KOPT-K1 (cell line): ENCODE data around the gene MED1.

Experiments
- H3K27ac ChIP-seq: fragments of 200-600 bp; sonication (generic); 2 replicates; pipeline ENCODE4 v1.5.1; 2016; ENCODE audit warnings: antibody characterized with exemption, mild to moderate bottlenecking, low read depth, low read length; ENCODE audit not compliant: poor library complexity, severe bottlenecking
- H3K36me3 ChIP-seq: fragments of 200-600 bp; sonication (generic); 2 replicates; pipeline ENCODE4 v1.5.1; 2017; ENCODE audit warnings: antibody characterized with exemption, mild to moderate bottlenecking, low read length, moderate library complexity; ENCODE audit not compliant: insufficient read depth
- H3K9me3 ChIP-seq: fragments of 200-600 bp; sonication (generic); 2 replicates; pipeline ENCODE4 v1.5.1; 2017; ENCODE audit warnings: antibody characterized with exemption, low read length, mild to moderate bottlenecking; ENCODE audit not compliant: insufficient read depth, poor library complexity, severe bottlenecking

MED1 gene

DNA sequence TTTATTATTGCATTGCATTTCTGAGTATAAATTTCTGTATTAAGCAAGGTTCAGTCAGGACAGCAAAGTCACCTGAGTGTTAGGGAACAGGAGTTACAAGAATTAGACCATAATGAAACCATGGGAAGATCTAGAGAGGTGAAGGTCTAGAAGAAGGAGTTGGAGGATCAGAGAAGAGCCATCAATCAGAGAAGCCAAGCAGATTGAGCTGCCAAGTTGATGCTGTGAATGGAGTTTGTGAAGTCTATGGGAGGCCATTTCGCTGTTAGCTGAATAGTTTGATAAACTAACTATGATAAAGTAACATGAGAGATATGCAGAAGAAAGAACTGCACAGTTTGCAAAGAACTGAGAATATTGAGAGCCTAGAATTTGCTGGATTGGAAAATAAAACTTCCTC lies 90.0 kb downstream of the MED1 start:
- no peaks in the 10 kb centered on the region for H3K9me3 ChIP-seq
- no peak overlapping the region for H3K27ac ChIP-seq
- no peaks in the 10 kb centered on the region for H3K36me3 ChIP-seq

DNA sequence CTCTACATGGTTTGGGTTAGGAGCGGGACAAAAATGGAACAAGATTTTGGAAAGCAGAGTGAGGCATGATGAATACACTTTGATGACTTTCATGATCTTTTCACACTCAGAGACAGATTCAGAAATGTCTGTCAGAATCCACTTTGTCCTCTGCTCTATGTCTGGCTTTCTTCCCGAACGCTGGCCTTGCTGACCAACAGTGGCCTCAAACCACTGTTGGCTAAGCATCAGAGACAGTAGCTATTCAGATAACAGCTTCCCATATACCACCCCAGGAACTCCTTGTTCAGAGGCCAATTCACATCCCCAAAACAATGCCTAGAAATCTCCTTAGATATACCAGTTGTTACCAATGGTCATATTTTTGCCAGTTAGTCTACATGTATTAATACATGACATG lies 90.5 kb downstream of the MED1 start:
- H3K27ac ChIP-seq = no peak overlapping the region

DNA sequence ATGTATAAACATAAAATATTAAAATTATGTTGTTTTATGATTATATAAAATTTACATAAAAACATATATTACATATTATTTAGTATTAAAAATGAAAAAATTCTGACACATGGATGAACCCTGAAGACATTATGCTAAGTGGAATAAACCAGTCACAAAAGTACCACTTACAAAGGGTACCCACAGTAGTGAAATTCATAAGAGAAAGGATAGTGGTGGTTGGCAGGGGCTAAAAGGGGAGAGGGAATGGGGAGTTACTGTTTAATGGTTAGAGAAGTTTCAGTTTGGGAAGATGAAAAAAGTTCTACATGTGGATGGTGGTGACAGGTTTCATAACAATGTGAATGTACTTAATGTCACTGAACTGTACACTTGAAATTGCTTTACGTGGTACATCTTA lies 91.1 kb downstream of the MED1 start:
- Histone ChIP-seq H3K27ac (no peak overlapping the region), H3K9me3 (no peaks in the 10 kb centered on the region)

More for the DNA sequence above, 90.5 kb downstream of the MED1 start:
- Histone ChIP-seq H3K36me3 (no peaks in the 10 kb centered on the region), H3K9me3 (no peaks in the 10 kb centered on the region)

DNA sequence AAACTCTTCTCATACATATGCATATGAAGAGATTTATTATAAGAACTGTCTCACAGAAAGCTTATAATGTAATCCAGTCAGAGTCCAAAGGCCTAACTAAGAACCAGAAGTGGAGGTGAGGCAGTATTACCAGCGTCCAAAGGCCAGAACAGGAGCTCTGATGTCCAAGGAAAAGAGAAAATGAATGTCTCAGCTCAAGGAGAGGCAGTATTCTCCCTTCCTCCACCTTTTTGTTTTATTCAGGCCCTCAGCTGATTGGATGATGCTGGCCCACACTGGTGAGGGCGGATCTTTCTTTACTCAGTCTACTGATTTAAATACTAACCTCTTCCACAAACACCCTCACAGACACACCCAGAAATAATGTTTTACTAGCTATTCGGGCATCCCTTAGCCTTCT lies 93.1 kb downstream of the MED1 start:
- Histone ChIP-seq H3K27ac (no peak overlapping the region), H3K9me3 (no peaks in the 10 kb centered on the region), H3K36me3 (no peaks in the 10 kb centered on the region)

More for the DNA sequence above, 91.1 kb downstream of the MED1 start:
- no peaks in the 10 kb centered on the region for H3K36me3 ChIP-seq

DNA sequence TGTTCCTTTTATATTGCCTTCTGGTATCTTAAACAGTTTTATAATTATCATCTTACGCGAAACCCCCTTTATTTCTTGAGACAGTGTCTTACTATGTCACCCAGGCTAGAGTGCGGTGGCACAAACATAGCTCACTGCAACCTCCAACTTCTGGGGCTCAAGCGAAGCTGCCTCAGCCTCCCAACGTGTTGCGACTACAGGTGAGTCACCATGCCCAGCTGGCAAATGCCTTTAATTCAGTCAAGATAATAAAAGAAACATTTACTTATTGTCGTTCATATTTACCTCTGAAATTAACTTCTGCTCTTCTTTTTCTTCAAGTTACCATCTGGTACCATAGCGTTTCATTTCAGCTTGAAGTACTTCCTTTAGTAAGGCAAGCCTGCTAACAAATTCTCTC lies 93.6 kb downstream of the MED1 start:
- Histone ChIP-seq H3K27ac (no peak overlapping the region), H3K36me3 (no peaks in the 10 kb centered on the region), H3K9me3 (no peaks in the 10 kb centered on the region)
